K562 (cell line): ENCODE measurements around the gene CD74. TPM values are rescaled to one million over a fixed set of nuclear protein-coding genes. Genes with fewer than 3 reads are reported as not detected.

Source experiments
- CREBBP ChIP-seq: IDR thresholded peaks from one replicate; pipeline ENCODE4 v1.6.1; 2012; ENCODE audit warnings: low read depth, mild to moderate bottlenecking, control low read depth, inconsistent platforms, low read length
- CTCF ChIP-seq, 3 experiments: IDR thresholded peaks in 2 of 3; conservative IDR thresholded peaks in 1 of 3; 2 replicates each; pipeline ENCODE4 v1.5.1; 2011 to 2012; ENCODE audit warnings: low read length in 3 of 3, mild to moderate bottlenecking in 3 of 3, control low read depth in 2 of 3, improper control_type of control experiment in 1 of 3, inconsistent platforms in 1 of 3, low read depth in 1 of 3, mixed read lengths in 1 of 3, moderate library complexity in 1 of 3; ENCODE audit not compliant: insufficient read depth in 2 of 3
- JUNB ChIP-seq: fragments of 450-650 bp; formaldehyde crosslinking; conservative IDR thresholded peaks from 2 replicates; pipeline ENCODE4 v1.4.0; 2020; ENCODE audit warnings: mild to moderate bottlenecking
- KDM4B ChIP-seq, 2 experiments: fragments of 450-650 bp in 1 of 2; sonication (generic) in 1 of 2; IDR thresholded peaks; 2 replicates each; pipeline ENCODE4 v1.6.1; 2016 to 2017; ENCODE audit warnings: borderline replicate concordance in 2 of 2, antibody characterized with exemption in 1 of 2, low read depth in 1 of 2, mild to moderate bottlenecking in 1 of 2
- KLF6 ChIP-seq: fragments of 250-450 bp; sonication (Bioruptor Pico); IDR thresholded peaks from 2 replicates; pipeline ENCODE4 v1.4.0; 2020; ENCODE audit warnings: mild to moderate bottlenecking, moderate library complexity, borderline replicate concordance
- PHTF2 ChIP-seq: fragments of 250-450 bp; sonication (Bioruptor Pico); IDR thresholded peaks from 2 replicates; pipeline ENCODE4 v1.5.0; 2021; ENCODE audit warnings: mild to moderate bottlenecking
- POLR2AphosphoS2 ChIP-seq: IDR thresholded peaks from 2 replicates; pipeline ENCODE4 v1.6.1; 2012; ENCODE audit warnings: low read length, improper control_type of control experiment
- RBM17 ChIP-seq: fragments of 200-400 bp; formaldehyde crosslinking; IDR thresholded peaks from 2 replicates; pipeline ENCODE4 v1.6.1; 2017; ENCODE audit warnings: low read depth, mild to moderate bottlenecking, low read length, borderline replicate concordance
- STAT5A ChIP-seq: IDR thresholded peaks from 2 replicates; pipeline ENCODE4 v1.6.1; 2012; ENCODE audit warnings: low read length, inconsistent platforms, borderline replicate concordance
- ZMIZ1 ChIP-seq, 2 experiments: fragments of 150-350 bp in 1 of 2; IDR thresholded peaks; 2 replicates each; pipeline ENCODE4 v1.6.1; 2012 to 2016; ENCODE audit warnings: low read depth in 2 of 2, low read length in 2 of 2, mild to moderate bottlenecking in 1 of 2, moderate library complexity in 1 of 2
- ZNF318 ChIP-seq, 2 experiments: fragments of 450-650 bp; IDR thresholded peaks; 2 replicates each; pipeline ENCODE4 v1.6.1; 2016; ENCODE audit warnings: mild to moderate bottlenecking in 2 of 2, borderline replicate concordance in 1 of 2, low read depth in 1 of 2, moderate library complexity in 1 of 2
- ZNF324 ChIP-seq: fragments of 250-450 bp; sonication (Bioruptor Pico); IDR thresholded peaks from 2 replicates; pipeline ENCODE4 v1.4.0; 2020; ENCODE audit warnings: mild to moderate bottlenecking
- polyA plus RNA-seq, 8 experiments: library from polyadenylated mRNA; depleted of rRNA in 4 of 8; stranded (reverse) in 5 of 8; unstranded in 3 of 8; fragments of >200 nt; fragmentation: Nextera tagmentation in 2 of 8; fragmentation: Illumina TruSeq in 1 of 8; extraction: Ambion mirVana in 2 of 8; extraction: Trizol in 1 of 8; gene quantifications; 2 replicates each; pipeline versions ENCODE4 v1.2.1 to v1.2.3, GENCODE V29; 2011 to 2014; ENCODE audit warnings: inconsistent platforms in 1 of 8, missing spikeins in 1 of 8
- total RNA-seq, 7 experiments: library from RNA; depleted of rRNA in 6 of 7; stranded (reverse); fragments of >200 nt in 6 of 7; fragmentation: Illumina TruSeq in 2 of 7; extraction: Trizol in 2 of 7; gene quantifications; 2 replicates each; pipeline versions ENCODE4 v1.2.1 to v1.2.3, GENCODE V29; 2011 to 2021; ENCODE audit warnings: low replicate concordance in 1 of 7

CD74 gene
- total and polyA plus RNA-seq, 9 of the 15 experiments (the other 6 are each of a cell fraction or from before 2014, with no cell fraction given): 0.07 to 4.8 (median 0.32) TPM

- TF ChIP-seq ZNF318 (IDR thresholded peaks at IDR 0.05; ENCODE audit: borderline replicate concordance in 1 of 2, low read depth in 1 of 2) (peak in 1 of 2 experiments; percentile 94; a peak in 2 of 4 replicates), STAT5A (no peak; the same call in 1 of the 2 replicates), CREBBP (no peak), ZNF324 (CRISPR knock-in tag) (no peak), KDM4B (IDR thresholded peaks at IDR 0.05; ENCODE audit: borderline replicate concordance in 2 of 2, low read depth in 1 of 2) (peak in 1 of 2 experiments; percentile 96; a peak in 2 of 4 replicates), ZMIZ1 (IDR thresholded peaks at IDR 0.05; ENCODE audit: low read depth in 2 of 2, low read length in 2 of 2) (no peak), RBM17 (no peak), PHTF2 (CRISPR knock-in tag) (no peak), JUNB (no peak), CTCF (IDR thresholded peaks at IDR 0.05 in 2 of 3, conservative IDR thresholded peaks at IDR 0.05 in 1 of 3; ENCODE audit: insufficient read depth in 2 of 3, low read depth in 1 of 3, low read length in 3 of 3) (peak; percentile 92), KLF6 (CRISPR knock-in tag) (peak; percentile 88; the same call in 1 of the 2 replicates), POLR2AphosphoS2 (peak; percentile 56; the same call in 1 of the 2 replicates)
Observed at GRCh38 chr5:150449517-150450339, 37.0 kb upstream of the CD74 start, which contains the start of gene RPS14 (continued).
